PC-9 (cell line): ENCODE results near the gene GALK1.

Experiments used
- CTCF ChIP-seq: fragments of 200-600 bp; sonication (generic); conservative IDR thresholded peaks from 2 replicates; pipeline ENCODE4 v1.6.1; 2017; ENCODE audit warnings: mixed run types, antibody characterized with exemption, mild to moderate bottlenecking, moderate library complexity
- EZH2 ChIP-seq: fragments of 200-600 bp; sonication (generic); IDR thresholded peaks from 2 replicates; pipeline ENCODE4 v1.8.0; 2017; ENCODE audit warnings: antibody characterized with exemption, low read depth

DNA sequence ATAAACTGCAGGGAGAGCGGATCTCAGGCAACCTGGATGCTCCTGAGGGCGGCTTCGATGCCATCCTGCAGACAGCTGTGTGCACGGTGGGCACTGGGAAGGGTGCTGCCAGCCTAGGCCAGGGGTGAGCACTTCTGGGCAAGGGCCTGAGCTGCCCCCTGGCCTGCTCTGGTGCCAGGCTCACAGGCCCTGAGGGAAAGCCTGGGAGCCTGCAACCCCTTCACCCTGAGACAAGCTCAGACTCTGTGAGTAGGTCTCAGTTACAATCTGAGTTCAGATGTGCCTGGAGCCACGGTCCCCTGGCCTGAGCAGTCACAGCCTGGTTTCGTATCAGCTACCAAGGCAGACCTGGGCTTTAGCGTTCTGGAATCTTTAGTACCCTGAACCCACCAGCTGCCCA lies 35.6 kb downstream of the GALK1 start:
- no peak for TF ChIP-seq CTCF
- no peak for TF ChIP-seq EZH2
